Memory B cell (primary cell): ENCODE measurements around the gene RFC5.

Experiments used
- ATAC-seq: fragments of 150-1000 bp; cut with Tn5 transposase; 2 replicates; pipeline ENCODE4 v1.10.0; 2021; ENCODE audit warnings: low read depth, mild to moderate bottlenecking, moderate library complexity
- DNase-seq, 2 donors: peaks; one replicate each; pipeline ENCODE4 v3.0.0; 2022; ENCODE audit warnings: low spot score in 2 of 2
- H3K27ac Mint-ChIP-seq: one replicate; pipeline ENCODE4 v1.8.0; 2022; ENCODE audit warnings: mild to moderate bottlenecking, moderate library complexity, mixed read lengths
- H3K27me3 Mint-ChIP-seq: one replicate; pipeline ENCODE4 v1.8.0; 2022; ENCODE audit warnings: mixed read lengths
- H3K36me3 Mint-ChIP-seq: one replicate; pipeline ENCODE4 v1.8.0; 2022; ENCODE audit warnings: mild to moderate bottlenecking, mixed read lengths
- H3K4me1 Mint-ChIP-seq: one replicate; pipeline ENCODE4 v1.8.0; 2022; ENCODE audit warnings: mixed read lengths
- H3K4me3 Mint-ChIP-seq: one replicate; pipeline ENCODE4 v1.8.0; 2022; ENCODE audit warnings: mild to moderate bottlenecking, moderate library complexity, mixed read lengths
- H3K9me3 Mint-ChIP-seq: one replicate; pipeline ENCODE4 v1.8.0; 2022; ENCODE audit warnings: mixed read lengths

RFC5 gene

DNA sequence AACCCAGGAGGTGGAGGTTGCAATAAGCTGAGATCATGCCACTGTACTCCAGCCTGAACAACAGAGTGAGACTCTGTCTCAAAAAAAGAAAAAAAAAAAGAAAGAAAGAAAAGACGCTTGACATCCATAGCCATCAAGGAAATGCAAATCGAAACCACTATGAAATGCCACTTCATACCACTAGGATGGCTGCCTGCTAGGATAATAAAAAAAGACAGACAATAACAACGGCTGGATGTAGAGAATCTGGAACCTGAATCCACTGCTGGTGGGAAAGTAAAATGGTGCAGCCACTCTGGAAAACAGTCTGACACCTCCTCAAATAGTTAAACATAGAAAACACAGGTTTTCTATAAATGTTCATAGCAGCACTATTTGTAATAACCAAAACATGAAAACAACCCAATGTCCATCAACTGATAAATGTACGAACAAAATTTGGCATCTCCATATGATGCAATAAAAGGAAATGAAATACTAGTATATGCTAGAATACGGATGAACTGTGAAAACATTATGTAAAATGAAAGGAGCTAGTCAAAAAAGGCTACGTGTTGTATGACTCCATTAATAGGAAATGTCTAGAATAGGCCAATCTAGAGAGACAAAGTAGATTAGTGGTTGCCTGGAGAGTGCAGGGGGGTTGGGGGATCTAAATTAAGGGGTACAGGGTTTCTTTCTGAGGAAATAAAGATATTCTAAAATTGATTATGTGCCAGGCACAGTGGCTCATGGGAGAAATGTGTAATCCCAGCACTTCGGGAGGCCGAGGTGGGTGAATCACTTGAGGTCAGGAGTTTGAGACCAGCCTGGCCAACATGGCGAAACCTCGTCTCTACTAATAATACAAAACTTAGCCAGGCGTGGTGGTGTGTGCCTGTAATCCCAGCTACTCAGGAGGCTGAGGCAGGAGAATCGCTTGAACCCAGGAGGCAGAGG, 34.7 kb downstream of the RFC5 start:
- H3K4me3 Mint-ChIP-seq: no peak overlapping the region

DNA sequence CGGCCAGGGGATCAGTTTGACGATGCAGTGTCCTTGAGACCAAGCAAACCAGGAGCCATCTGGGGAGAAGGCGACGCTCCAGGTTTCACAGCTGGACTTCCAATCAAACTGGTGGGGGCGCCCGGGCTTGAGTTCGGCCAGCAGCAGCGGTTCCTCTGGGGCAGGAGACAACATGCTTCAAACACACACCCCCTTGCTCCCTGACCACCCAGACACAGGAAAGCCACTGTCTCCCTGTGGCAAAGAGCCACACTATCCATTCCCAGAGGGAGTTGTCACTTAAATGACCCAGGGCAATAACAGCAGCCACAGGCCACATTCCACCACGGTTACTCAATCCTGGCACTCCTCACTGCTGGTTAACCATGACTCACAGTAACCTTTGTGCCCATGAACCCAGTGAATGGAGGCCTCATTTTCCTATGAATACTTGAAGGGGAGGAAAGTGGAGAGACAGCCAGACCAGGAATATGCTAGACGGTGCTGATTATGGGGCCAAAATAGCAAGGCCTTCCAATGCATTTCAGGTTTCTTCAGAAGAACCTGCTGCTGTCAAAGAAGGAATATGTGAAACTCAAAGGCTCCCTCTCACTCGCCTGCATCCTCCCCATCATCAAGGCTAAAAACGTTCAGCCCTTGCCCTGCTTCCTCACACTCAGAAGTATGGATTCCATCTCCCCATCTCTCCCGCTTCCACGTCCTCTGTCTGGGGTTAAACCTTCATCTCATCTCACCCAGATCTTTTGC, 36.0 kb downstream of the RFC5 start:
- Mint-ChIP-seq H3K36me3 (peaks cover 10% of the 10 kb centered on the region), H3K9me3 (no peaks in the 10 kb centered on the region), H3K4me3 (no peak overlapping the region), H3K4me1 (peaks cover 5% of the 10 kb centered on the region), H3K27ac (no peak overlapping the region), H3K27me3 (no peaks in the 10 kb centered on the region)
- no peak for ATAC-seq
- DNase-seq: no peak

More for the DNA sequence above, 34.7 kb downstream of the RFC5 start:
- Mint-ChIP-seq H3K27ac (peak overlapping the region; percentile 11), H3K36me3 (peaks cover 10% of the 10 kb centered on the region), H3K4me1 (peaks cover 5% of the 10 kb centered on the region), H3K9me3 (no peaks in the 10 kb centered on the region), H3K27me3 (no peaks in the 10 kb centered on the region)
- ATAC-seq: no peak
- DNase-seq: no peak

DNA sequence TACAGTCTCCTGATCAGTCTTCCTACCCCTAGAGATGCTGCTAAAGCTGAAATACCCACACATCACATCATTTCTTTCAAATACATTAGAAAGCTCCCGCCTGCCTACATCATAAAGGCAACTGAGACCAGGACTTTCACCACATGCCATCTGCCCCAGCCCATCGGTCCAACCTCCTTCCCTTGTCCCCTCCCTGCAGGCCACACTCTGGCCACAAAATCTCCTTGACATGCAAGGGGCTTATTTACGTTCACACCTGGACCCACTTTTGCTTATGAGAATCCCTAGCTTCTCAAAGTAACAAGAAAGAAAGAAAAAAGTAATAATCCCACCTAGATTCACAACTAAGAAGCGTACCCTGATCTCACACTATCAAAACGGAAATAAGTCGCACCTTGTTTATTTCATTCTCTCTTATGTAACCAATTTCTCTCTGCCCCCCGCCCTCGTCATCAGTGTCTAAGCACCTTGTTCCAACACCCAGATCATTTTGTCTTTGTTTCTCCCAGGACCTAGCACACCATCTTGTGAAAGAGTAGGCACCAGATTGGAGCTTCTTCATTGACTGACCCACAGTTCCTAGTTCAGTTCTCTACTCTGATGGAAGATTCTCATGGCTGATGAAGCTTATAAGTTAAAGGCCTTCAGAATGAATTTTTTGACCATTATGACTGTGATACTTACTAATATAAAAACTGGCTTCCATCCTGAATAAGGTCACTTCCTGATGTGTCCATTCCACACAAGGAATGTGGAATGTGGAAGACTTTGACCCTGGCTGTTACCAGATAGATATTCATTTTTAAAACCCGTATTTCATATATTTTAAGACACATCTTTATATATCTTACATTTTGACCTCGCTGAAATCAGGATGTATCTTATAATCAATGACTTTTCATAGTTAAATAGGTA, 36.8 kb downstream of the RFC5 start:
- DNase-seq (no peak), ATAC-seq (no peak)
- Mint-ChIP-seq H3K27ac (no peak overlapping the region), H3K27me3 (no peaks in the 10 kb centered on the region), H3K4me1 (peaks cover 5% of the 10 kb centered on the region), H3K36me3 (peaks cover 10% of the 10 kb centered on the region), H3K9me3 (no peaks in the 10 kb centered on the region), H3K4me3 (no peak overlapping the region)

DNA sequence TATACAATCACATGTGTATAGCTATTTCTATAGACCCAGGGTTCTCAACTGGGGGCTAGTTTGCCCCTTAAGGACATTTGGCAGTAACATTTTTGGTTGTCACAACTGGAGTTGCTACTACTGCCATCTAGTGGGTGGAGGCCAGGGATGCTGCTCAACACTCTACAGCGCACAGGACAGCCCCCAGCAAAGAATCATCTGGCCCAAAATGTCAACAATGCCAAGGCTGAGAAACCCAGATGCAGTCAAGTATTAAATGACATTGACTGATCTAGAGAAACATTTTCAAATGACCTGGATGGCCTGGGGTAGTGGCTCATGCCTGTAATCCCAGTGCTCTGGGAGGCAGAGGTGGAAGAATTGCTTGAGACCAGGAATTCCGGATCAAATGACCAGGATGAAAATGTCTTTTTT, 38.6 kb downstream of the RFC5 start:
- peak; percentile 93 for ATAC-seq
- Mint-ChIP-seq H3K36me3 (peaks cover 5% of the 10 kb centered on the region), H3K4me1 (peaks cover 12% of the 10 kb centered on the region), H3K27me3 (no peaks in the 10 kb centered on the region), H3K27ac (no peak overlapping the region), H3K9me3 (no peaks in the 10 kb centered on the region), H3K4me3 (no peak overlapping the region)
- DNase-seq: peak; percentile 53 to 64

DNA sequence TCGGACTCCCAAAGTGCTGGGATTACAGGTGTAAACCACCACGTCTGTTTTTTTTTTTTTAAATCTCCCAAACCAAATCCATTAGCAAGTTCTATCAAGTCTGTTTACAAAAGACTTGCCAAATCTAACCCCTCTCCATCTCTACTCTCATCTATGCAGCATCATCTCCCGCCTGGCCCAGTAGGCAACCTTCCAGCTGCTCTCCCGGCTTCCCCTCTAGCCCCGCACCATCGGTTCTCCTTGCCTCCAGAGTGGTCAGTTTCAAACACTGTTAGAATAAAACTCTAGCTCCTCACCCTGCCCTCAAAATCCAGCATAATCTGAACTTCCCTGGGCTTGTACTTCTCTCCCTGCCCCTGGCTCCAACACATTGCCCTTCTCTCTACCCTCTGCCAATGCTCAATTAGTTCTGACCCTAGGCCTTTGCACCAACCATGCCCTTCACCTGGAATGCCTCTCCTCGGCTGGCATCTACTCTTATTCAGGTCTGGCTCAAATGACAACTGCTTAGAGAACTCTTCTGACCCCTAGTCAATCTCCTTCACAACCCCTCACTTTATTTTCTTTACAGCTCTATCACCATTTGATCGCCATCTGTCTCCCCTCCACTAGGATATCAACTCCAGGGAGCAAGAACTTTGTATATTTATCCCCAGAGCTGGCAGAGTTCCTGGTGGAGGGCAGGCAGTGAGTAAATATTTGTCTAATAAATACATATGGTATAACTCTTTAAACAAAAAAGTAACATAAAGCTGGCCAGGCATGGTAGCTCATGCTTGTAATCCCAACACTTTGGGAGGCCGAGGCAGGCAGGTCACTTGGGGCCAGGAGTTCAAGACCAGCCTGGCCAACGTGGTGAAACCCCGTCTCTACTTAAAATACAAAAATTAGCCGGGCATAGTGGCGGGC, 39.6 kb downstream of the RFC5 start:
- H3K27me3 Mint-ChIP-seq: no peaks in the 10 kb centered on the region
- peaks cover 14% of the 10 kb centered on the region for H3K4me1 Mint-ChIP-seq
- no peak for ATAC-seq
- peaks cover 3% of the 10 kb centered on the region for H3K36me3 Mint-ChIP-seq
- H3K9me3 Mint-ChIP-seq: no peaks in the 10 kb centered on the region
- no peak for DNase-seq
- H3K4me3 Mint-ChIP-seq: no peak overlapping the region
- H3K27ac Mint-ChIP-seq: no peak overlapping the region

DNA sequence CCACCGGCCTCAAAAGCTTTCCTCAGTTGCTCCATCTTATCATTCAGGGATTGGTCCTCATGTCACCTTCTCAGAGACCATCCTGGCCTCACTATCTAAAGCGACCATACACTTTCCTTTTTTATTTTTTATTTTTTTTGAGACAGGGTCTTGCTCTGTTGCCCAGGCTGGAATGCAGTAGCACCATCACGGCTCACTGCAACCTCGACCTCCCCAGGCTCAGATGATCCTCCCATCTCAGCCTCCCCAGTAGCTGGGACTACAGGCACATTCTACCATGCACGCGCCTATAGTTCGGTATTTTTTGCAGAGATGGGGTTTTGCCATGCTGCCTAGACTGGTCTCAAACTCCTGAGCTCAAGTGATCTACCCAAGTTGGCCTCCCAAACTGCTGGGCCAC, 41.7 kb downstream of the RFC5 start:
- no peaks in the 10 kb centered on the region for H3K9me3 Mint-ChIP-seq

DNA sequence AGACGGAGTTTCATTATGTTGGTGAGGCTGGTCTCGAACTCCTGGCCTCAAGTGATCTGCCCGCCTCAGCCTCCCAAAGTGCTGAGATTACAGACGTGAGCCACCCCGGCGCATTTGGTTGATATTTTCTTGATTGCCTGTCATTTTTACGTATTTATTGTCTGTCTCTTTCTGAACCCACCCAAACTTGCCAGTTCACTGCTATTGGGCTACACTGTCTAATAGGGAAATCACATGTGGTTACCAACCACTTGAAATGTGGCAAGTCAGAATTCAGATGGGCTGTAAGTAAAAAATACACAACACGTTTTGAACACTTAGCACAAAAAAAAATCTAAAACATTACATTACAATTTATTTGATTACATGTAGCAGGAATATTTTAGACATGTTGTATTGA, 42.4 kb downstream of the RFC5 start:
- Mint-ChIP-seq H3K27me3 (no peaks in the 10 kb centered on the region), H3K4me1 (peaks cover 29% of the 10 kb centered on the region), H3K36me3 (no peaks in the 10 kb centered on the region), H3K9me3 (no peaks in the 10 kb centered on the region), H3K27ac (no peak overlapping the region), H3K4me3 (no peak overlapping the region)
- ATAC-seq (no peak), DNase-seq (no peak)

More for the DNA sequence above, 41.7 kb downstream of the RFC5 start:
- Mint-ChIP-seq H3K4me1 (peaks cover 29% of the 10 kb centered on the region), H3K27me3 (no peaks in the 10 kb centered on the region), H3K4me3 (no peak overlapping the region), H3K27ac (no peak overlapping the region), H3K36me3 (no peaks in the 10 kb centered on the region)
- ATAC-seq (no peak), DNase-seq (no peak)

DNA sequence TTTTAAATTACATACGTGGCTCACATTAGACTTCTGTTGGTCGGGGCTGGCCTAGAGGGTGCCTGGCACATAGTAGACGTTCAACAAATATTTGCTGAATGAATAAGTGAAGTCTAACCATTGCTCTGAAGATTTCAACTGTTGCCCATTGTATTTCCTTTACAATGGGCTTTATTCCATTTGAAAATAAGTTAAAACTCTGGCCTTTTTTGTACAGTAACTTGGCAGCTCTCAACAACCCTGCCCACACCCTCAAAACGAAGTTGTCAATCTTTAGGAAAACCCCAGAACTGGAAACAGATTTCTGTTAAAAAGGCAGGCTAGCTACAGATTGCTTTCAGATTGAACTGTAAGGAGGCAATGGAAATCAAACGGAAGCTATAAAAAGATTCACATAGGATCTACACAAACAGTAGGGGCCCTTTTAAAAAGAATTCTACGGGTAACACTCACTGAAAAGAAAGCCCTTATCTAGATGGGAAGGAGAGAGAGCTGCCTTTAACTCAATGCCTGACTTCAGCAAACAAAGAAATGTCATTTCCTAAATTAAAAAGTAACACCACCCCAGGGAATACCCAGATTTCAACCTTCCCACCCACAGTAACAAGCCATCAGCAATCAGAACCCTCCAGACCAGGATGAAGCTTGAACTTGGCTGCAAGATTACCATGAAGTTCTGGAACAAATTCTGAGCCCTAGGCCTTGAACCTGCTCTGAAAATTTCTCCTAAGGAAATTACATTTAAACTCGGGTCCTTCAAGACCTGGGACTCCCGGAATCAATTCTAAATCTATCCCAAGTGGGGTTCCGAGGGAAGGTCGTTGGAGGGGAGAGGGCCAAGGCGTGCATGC, 43.1 kb downstream of the RFC5 start:
- DNase-seq: no peak
- H3K27me3 Mint-ChIP-seq: no peaks in the 10 kb centered on the region
- ATAC-seq: no peak
- peak overlapping the region; percentile 56 for H3K27ac Mint-ChIP-seq
- H3K9me3 Mint-ChIP-seq: no peaks in the 10 kb centered on the region
- no peaks in the 10 kb centered on the region for H3K36me3 Mint-ChIP-seq
- H3K4me1 Mint-ChIP-seq: peaks cover 33% of the 10 kb centered on the region
- H3K4me3 Mint-ChIP-seq: peak overlapping the region; percentile 70

DNA sequence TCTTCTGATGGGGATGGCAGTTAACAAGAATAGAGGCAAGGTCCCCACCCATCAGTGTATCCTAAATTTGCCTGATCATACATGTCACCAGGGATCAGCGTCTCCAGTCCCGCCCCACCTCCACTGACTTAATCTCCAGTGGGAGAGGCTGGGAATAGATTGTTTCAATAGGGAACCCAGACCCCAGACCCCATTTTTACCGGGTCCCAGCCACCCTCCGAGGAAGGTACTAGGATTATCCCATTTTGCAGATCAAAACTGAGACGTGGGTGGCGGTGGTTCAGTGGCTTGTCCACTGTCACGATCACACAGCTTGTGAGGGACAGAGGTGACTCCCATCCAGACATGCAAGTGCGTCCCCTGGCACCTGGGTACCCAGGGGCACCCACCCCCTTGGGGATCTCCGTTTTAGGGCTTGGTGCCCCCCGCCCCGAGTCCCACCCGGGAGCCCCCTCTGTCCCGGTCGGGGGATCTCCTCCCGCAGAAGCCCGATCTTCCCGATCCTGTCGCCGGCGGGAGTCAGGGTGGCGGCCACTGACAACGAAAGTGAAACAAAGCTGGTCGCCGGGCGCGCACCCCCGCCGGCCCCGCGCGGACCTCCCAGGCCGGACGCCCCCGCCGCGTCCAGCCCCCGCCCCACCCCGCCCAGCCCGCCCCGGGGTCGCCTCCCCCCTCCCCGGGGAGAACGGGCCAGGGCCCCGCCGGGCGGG, 44.0 kb downstream of the RFC5 start:
- Mint-ChIP-seq H3K4me1 (peaks cover 42% of the 10 kb centered on the region), H3K27ac (peak overlapping the region; percentile 56), H3K36me3 (no peaks in the 10 kb centered on the region), H3K9me3 (no peaks in the 10 kb centered on the region), H3K27me3 (no peaks in the 10 kb centered on the region), H3K4me3 (peak overlapping the region; percentile 70)
- DNase-seq (peak in 1 of 2 donors; percentile 30), ATAC-seq (peak; percentile 11)

DNA sequence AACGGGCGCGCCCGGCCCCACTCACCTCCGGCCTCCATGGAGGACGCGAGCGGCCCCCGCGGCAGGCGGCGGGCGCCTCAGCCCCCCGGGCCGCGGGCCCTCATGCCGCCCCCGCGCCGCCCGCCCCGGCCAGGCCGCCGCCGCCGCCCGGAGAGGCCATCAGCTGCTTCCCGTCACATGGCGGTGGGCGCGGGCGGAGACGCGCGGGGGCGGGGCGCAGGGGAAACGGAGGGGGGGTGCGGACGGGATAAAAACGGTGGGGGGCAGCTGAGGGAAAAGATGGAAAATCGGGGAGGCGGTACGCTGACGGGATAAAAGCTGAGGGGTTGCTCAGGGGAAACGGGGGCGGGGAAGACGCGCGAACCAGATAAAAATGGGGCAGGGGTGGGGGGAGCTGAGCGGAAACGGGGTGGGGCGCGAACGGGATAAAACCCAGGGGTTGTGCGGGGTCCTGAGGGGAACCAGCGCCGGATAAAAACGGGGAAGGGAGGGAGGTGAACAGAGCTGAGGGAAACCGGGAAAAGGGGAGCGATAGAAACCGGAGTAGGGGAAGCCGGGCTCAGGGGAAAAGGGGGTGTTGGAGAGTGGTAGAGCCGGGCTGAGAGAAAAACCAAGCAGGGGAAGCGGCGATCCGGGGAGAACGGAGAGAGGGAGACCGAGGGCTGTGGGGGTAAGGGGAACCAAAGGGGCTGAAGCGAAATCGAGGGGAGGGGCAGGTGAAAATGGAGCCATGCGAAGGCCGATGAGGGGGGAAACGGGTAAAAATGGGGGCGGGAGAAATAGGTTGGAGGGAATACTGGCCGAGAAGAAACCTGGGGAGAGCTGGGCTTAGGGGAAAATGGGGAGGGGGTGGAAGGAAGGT, 44.7 kb downstream of the RFC5 start, which contains the start of gene WSB2:
Gene WSB2, minus strand, starts transcription at position 169 of the 862 bp plus-strand sequence. Its CDS starts 131 bp downstream, at position 38.
- Mint-ChIP-seq H3K27me3 (peaks cover 2% of the 10 kb centered on the region), H3K4me1 (peaks cover 40% of the 10 kb centered on the region), H3K27ac (peak within 1 kb of the TSS; percentile 56), H3K9me3 (no peaks in the 10 kb centered on the region), H3K36me3 (no peaks in the 10 kb centered on the region), H3K4me3 (peak within 1 kb of the TSS; percentile 89)
- ATAC-seq: peak; percentile 59
- peak in 1 of 2 donors; percentile 24 for DNase-seq
